CD4-positive, CD25-positive, alpha-beta regulatory T cell (primary cell): ENCODE measurements around the gene SEC24A. TPM values are rescaled to one million over a fixed set of nuclear protein-coding genes. Genes with fewer than 3 reads are reported as not detected.
A peak's percentile ranks its signal among the peaks of the same experiment; 100 is the strongest.
"Not testable (repeated sequence)": the region's sequence is repeated elsewhere in the genome, so short reads cannot be mapped to it uniquely, and the experiment has no call there.

Source experiments
- ATAC-seq, 2 donors: fragments of 150-1000 bp; cut with Tn5 transposase; one replicate each; pipeline ENCODE4 v1.10.0; 2021; ENCODE audit warnings: low read depth in 2 of 2, moderate number of reproducible peaks in 2 of 2, moderate library complexity in 1 of 2
- DNase-seq, 3 donors: peaks; one replicate each; pipeline versions ENCODE4 v3.0.0 to v3.0.0-alpha.2; 2012 to 2022; ENCODE audit warnings: mixed read lengths in 1 of 3
- H3K27ac ChIP-seq: one replicate; pipeline ENCODE4 v1.7.0; 2013; ENCODE audit warnings: mild to moderate bottlenecking, low read length; ENCODE audit not compliant: insufficient read depth, poor library complexity, severe bottlenecking
- H3K27me3 ChIP-seq: one replicate; pipeline ENCODE4 v1.7.0; 2013; ENCODE audit warnings: low read length; ENCODE audit not compliant: control insufficient read depth, insufficient read depth
- H3K36me3 ChIP-seq: one replicate; pipeline ENCODE4 v1.7.0; 2013; ENCODE audit warnings: mild to moderate bottlenecking, low read length, moderate library complexity; ENCODE audit not compliant: control insufficient read depth, insufficient read depth
- H3K4me1 ChIP-seq: 2 replicates; pipeline ENCODE4 v1.7.0; 2013; ENCODE audit warnings: mild to moderate bottlenecking, low read length; ENCODE audit not compliant: insufficient read depth, control insufficient read depth, poor library complexity, severe bottlenecking
- H3K4me3 ChIP-seq: one replicate; pipeline ENCODE4 v1.7.0; 2013; ENCODE audit warnings: low read depth, mild to moderate bottlenecking, low read length, moderate library complexity
- H3K9me3 ChIP-seq, 2 experiments: 1 replicate in 1 of 2; 2 replicates in 1 of 2; pipeline ENCODE4 v1.7.0; 2013; ENCODE audit warnings: low read length in 2 of 2, mild to moderate bottlenecking in 1 of 2, moderate library complexity in 1 of 2; ENCODE audit not compliant: control insufficient read depth in 2 of 2
- H3K27ac Mint-ChIP-seq, 3 donors: one replicate each; pipeline ENCODE4 v1.8.0; 2020 to 2022; ENCODE audit warnings: mild to moderate bottlenecking in 3 of 3, mixed read lengths in 3 of 3, moderate library complexity in 2 of 3
- H3K27me3 Mint-ChIP-seq: one replicate; pipeline ENCODE4 v1.8.0; 2022; ENCODE audit warnings: mild to moderate bottlenecking, mixed read lengths
- H3K36me3 Mint-ChIP-seq: one replicate; pipeline ENCODE4 v1.8.0; 2020; ENCODE audit warnings: mixed read lengths
- H3K4me1 Mint-ChIP-seq, 4 donors: one replicate each; pipeline ENCODE4 v1.8.0; 2020 to 2022; ENCODE audit warnings: mixed read lengths in 4 of 4, mild to moderate bottlenecking in 1 of 4
- H3K4me3 Mint-ChIP-seq, 4 donors: one replicate each; pipeline ENCODE4 v1.8.0; 2020 to 2022; ENCODE audit warnings: mild to moderate bottlenecking in 4 of 4, mixed read lengths in 4 of 4, moderate library complexity in 3 of 4
- H3K9me3 Mint-ChIP-seq, 7 donors: one replicate each; pipeline ENCODE4 v1.8.0; 2020 to 2022; ENCODE audit warnings: mixed read lengths in 7 of 7, mild to moderate bottlenecking in 3 of 7, moderate library complexity in 2 of 7
- polyA plus RNA-seq, 4 donors: library from polyadenylated mRNA; unstranded; fragments of 300-500 nt; fragmentation: Illumina TruSeq; gene quantifications; one replicate each; pipeline ENCODE4 v1.2.3, GENCODE V29; 2021
- total RNA-seq: library from RNA; stranded (reverse); gene quantifications from one replicate; pipeline ENCODE4 v1.2.3, GENCODE V29; 2022

SEC24A gene
- total and polyA plus RNA-seq, 5 donors from 2014 or later, result 5.6 to 21.5 (median 7.8) TPM

GRCh38 chr5:134749415-134749814 is 100.8 kb downstream of the SEC24A start:
- Histone ChIP-seq H3K4me1 (no peaks in the 10 kb centered on the region), H3K4me3 (no peak overlapping the region), H3K9me3 (no peaks in the 10 kb centered on the region), H3K27ac (no peak overlapping the region), H3K36me3 (peaks cover 10% of the 10 kb centered on the region), H3K27me3 (no peaks in the 10 kb centered on the region)
- H3K9me3 Mint-ChIP-seq, result no peaks in the 10 kb centered on the region
- no peak for DNase-seq
- ATAC-seq, result no peak
- H3K4me3 Mint-ChIP-seq, result no peak overlapping the region
- H3K36me3 Mint-ChIP-seq, result peaks cover 8% of the 10 kb centered on the region
- H3K4me1 Mint-ChIP-seq, result no peaks in the 10 kb centered on the region
- no peaks in the 10 kb centered on the region for H3K27me3 Mint-ChIP-seq
- peak overlapping the region in 1 of 3 donors; percentile 23 for H3K27ac Mint-ChIP-seq

GRCh38 chr5:134758176-134758503 is 109.6 kb downstream of the SEC24A start:
- Histone ChIP-seq H3K27ac (peak overlapping the region; percentile 80), H3K27me3 (no peaks in the 10 kb centered on the region), H3K9me3 (no peaks in the 10 kb centered on the region), H3K4me3 (peak overlapping the region; percentile 80), H3K36me3 (peaks cover under 1% of the 10 kb centered on the region), H3K4me1 (peaks cover 27% of the 10 kb centered on the region)
- ATAC-seq (no peak), DNase-seq (peak in 1 of 3 donors; percentile 11)
- Mint-ChIP-seq H3K4me1 (peaks cover 27 to 40% (median 33%) of the 10 kb centered on the region in 4 donors), H3K9me3 (no peaks in the 10 kb centered on the region), H3K27ac (peak overlapping the region; percentile 80 to 99 (median 98)), H3K36me3 (no peaks in the 10 kb centered on the region), H3K27me3 (peaks cover 4% of the 10 kb centered on the region), H3K4me3 (peak overlapping the region; percentile 99 to 100 (median 100))

- peak within 1 kb of the TSS; percentile 99 to 100 (median 100) for H3K4me3 Mint-ChIP-seq
- Histone ChIP-seq H3K9me3 (no peaks in the 10 kb centered on the region), H3K4me1 (peaks cover 27% of the 10 kb centered on the region), H3K36me3 (peaks cover 6% of the 10 kb centered on the region), H3K27me3 (no peaks in the 10 kb centered on the region), H3K4me3 (peak within 1 kb of the TSS; percentile 93), H3K27ac (peak within 1 kb of the TSS; percentile 80)
- peaks cover 2% of the 10 kb centered on the region for H3K36me3 Mint-ChIP-seq
- H3K27me3 Mint-ChIP-seq, result peaks cover 4% of the 10 kb centered on the region
- peak; percentile 99 for ATAC-seq
- H3K27ac Mint-ChIP-seq, result peak within 1 kb of the TSS; percentile 80 to 99 (median 98)
- H3K9me3 Mint-ChIP-seq, result no peaks in the 10 kb centered on the region
- peaks cover 27 to 42% (median 35%) of the 10 kb centered on the region in 4 donors for H3K4me1 Mint-ChIP-seq
- DNase-seq, result peak; percentile 90 to 96 (median 91)
These were observed 110.1 kb downstream of the SEC24A start, which contains the start of gene DDX46 for GRCh38 chr5:134758504-134759341. DDX46 (plus strand) TSS chr5:134758779; CDS start chr5:134758939, 160 bp downstream.

- not testable (repeated sequence) for ATAC-seq, H3K9me3 Mint-ChIP-seq, H3K4me3 ChIP-seq, DNase-seq, H3K27ac Mint-ChIP-seq, H3K27me3 Mint-ChIP-seq, H3K9me3 ChIP-seq, H3K4me3 Mint-ChIP-seq, H3K4me1 ChIP-seq, H3K27me3 ChIP-seq, H3K4me1 Mint-ChIP-seq, H3K27ac ChIP-seq
- peaks cover 84% of the 10 kb centered on the region for H3K36me3 ChIP-seq
- H3K36me3 Mint-ChIP-seq, result peaks cover 24% of the 10 kb centered on the region
These were observed 119.1 kb downstream of the SEC24A start for GRCh38 chr5:134767528-134768291.

GRCh38 chr5:134769206-134769605 is 120.6 kb downstream of the SEC24A start:
- Mint-ChIP-seq H3K27me3 (no peaks in the 10 kb centered on the region), H3K27ac (no peak overlapping the region), H3K4me3 (no peak overlapping the region), H3K36me3 (peaks cover 26% of the 10 kb centered on the region), H3K4me1 (peaks cover 0 to 3% (median 1%) of the 10 kb centered on the region in 4 donors), H3K9me3 (no peaks in the 10 kb centered on the region)
- ATAC-seq (no peak), DNase-seq (no peak)
- H3K27ac ChIP-seq, result no peak overlapping the region
- no peaks in the 10 kb centered on the region for H3K4me1 ChIP-seq
- no peak overlapping the region for H3K4me3 ChIP-seq
- H3K27me3 ChIP-seq, result no peaks in the 10 kb centered on the region
- H3K36me3 ChIP-seq, result peaks cover 88% of the 10 kb centered on the region
- H3K9me3 ChIP-seq, result no peaks in the 10 kb centered on the region

- H3K4me1 ChIP-seq, result no peaks in the 10 kb centered on the region
- Mint-ChIP-seq H3K9me3 (peaks cover 0 to 2% (median 0%) of the 10 kb centered on the region in 7 donors), H3K36me3 (peaks cover 33% of the 10 kb centered on the region), H3K4me1 (no peaks in the 10 kb centered on the region), H3K27me3 (no peaks in the 10 kb centered on the region), H3K27ac (no peak overlapping the region), H3K4me3 (no peak overlapping the region)
- H3K27ac ChIP-seq, result no peak overlapping the region
- H3K27me3 ChIP-seq, result no peaks in the 10 kb centered on the region
- ATAC-seq (no peak), DNase-seq (no peak)
- no peak overlapping the region for H3K4me3 ChIP-seq
- H3K36me3 ChIP-seq, result peaks cover 87% of the 10 kb centered on the region
- H3K9me3 ChIP-seq, result no peaks in the 10 kb centered on the region
These were observed 124.0 kb downstream of the SEC24A start for GRCh38 chr5:134772461-134773125.

GRCh38 chr5:134777366-134777765 is 128.8 kb downstream of the SEC24A start:
- ATAC-seq (no peak), DNase-seq (no peak)
- Mint-ChIP-seq H3K36me3 (peaks cover 37% of the 10 kb centered on the region), H3K4me3 (no peak overlapping the region), H3K27ac (no peak overlapping the region), H3K9me3 (peaks cover 0 to 2% (median 0%) of the 10 kb centered on the region in 7 donors), H3K27me3 (no peaks in the 10 kb centered on the region), H3K4me1 (no peaks in the 10 kb centered on the region)
- Histone ChIP-seq H3K4me3 (no peak overlapping the region), H3K27me3 (no peaks in the 10 kb centered on the region), H3K36me3 (peaks cover 78% of the 10 kb centered on the region), H3K27ac (no peak overlapping the region), H3K4me1 (no peaks in the 10 kb centered on the region), H3K9me3 (no peaks in the 10 kb centered on the region)
